GM10266 (cell line): ENCODE data around the gene CMIP.
A peak's percentile ranks its signal among the peaks of the same experiment; 100 is the strongest.

ENCODE experiments used
- DNase-seq: peaks from one replicate; pipeline ENCODE4 v3.0.0; 2012; ENCODE audit errors: extremely low spot score
- CTCF ChIP-seq: IDR thresholded peaks from 2 replicates; pipeline ENCODE4 v1.5.1; 2012; ENCODE audit warnings: mild to moderate bottlenecking, low read depth; ENCODE audit not compliant: control insufficient read depth, insufficient read depth; ENCODE audit errors: missing control alignments

Gene CMIP

DNA sequence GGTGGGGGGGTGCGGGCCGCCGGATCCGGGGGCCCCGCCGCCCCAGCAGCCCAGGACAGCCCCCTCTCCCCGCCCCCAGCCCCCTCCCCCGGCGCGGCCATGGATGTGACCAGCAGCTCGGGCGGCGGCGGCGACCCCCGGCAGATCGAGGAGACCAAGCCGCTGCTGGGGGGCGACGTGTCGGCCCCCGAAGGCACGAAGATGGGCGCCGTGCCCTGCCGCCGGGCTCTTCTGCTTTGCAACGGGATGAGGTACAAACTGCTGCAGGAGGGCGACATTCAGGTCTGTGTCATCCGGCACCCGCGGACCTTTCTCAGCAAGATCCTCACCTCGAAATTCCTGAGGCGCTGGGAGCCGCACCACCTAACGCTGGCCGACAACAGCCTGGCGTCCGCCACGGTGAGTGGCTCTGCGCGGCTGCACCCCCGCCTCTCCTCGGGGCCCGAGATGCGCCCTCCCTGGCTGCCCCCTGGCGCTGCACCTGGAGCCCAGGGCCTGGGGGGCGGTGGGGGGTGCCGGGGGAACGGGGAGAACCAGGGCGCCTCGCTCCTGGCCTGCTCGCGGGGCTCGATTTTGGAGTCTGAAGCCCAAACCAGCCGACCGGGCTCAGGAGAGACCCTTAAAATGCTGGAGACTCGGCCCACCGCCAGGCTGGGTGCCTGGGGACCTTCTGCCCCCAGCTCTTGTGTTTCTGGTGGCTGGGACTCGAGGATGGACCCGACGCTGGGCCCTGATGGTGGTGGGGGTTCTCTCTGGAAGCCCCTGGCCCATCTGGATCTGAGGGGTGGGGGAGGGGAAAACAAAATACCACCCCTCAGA, 744 bp downstream of the CMIP start:
- DNase-seq, result peak; percentile 72
- TF ChIP-seq CTCF, result peak; percentile 47

GRCh38 chr16:81445966-81446906, 1.6 kb downstream of the CMIP start:
- TF ChIP-seq CTCF, result no peak
- peak; percentile 48 for DNase-seq

DNA sequence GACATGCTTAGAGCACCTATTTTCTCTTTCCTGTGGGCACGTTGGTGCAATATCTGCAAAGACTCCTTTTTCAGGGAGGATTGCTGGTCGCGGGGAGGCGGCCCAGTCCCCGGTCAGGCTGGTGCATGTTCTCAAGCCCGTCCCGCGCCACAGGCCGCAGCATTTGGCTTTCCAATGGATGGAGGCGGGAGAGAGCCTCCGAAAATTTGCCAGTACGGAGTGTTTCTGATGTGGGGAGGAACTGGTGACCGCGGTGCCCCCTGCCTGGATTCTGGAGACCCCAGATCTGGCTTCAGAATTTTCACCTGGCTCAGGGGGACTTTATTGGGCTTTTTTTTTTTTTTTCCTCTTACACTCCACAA, 2.3 kb downstream of the CMIP start:
- no peak for DNase-seq
- TF ChIP-seq CTCF, result no peak

DNA sequence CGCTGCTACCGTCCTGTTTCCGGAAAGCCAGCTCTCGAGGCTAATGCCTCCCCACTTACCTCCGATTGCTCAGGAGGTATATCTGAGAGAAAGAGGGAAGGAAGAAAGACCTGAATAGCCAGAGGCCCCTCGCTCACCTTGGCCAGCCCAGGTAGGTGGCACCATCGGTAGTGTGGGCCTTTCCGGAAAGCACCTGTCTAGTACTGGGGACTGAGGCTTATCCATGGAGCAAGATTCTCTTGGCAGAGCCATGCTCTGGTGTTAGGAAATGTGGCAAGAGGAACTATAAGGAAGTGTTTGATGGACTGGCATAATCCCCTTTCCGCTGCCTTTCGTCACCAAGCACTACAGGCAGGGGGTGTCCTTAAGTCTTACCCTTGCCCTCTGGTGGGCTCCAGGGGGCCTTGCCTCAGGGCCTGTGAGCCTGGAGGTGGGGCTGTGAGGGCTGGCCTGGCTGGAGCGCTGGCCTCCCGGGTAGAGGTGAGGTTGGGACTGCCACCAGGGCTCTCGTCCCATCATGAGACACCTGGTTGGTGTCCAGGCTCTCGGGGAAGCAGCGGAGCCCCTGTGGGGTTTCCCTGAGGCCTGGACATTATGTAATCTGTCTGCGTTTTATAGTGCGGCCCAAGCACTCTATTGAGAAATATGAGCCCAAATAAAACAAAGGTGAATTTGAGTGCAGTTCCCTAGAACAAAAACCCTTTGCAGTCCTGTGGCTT, 2.9 kb downstream of the CMIP start:
- no peak for TF ChIP-seq CTCF
- no peak for DNase-seq

DNA sequence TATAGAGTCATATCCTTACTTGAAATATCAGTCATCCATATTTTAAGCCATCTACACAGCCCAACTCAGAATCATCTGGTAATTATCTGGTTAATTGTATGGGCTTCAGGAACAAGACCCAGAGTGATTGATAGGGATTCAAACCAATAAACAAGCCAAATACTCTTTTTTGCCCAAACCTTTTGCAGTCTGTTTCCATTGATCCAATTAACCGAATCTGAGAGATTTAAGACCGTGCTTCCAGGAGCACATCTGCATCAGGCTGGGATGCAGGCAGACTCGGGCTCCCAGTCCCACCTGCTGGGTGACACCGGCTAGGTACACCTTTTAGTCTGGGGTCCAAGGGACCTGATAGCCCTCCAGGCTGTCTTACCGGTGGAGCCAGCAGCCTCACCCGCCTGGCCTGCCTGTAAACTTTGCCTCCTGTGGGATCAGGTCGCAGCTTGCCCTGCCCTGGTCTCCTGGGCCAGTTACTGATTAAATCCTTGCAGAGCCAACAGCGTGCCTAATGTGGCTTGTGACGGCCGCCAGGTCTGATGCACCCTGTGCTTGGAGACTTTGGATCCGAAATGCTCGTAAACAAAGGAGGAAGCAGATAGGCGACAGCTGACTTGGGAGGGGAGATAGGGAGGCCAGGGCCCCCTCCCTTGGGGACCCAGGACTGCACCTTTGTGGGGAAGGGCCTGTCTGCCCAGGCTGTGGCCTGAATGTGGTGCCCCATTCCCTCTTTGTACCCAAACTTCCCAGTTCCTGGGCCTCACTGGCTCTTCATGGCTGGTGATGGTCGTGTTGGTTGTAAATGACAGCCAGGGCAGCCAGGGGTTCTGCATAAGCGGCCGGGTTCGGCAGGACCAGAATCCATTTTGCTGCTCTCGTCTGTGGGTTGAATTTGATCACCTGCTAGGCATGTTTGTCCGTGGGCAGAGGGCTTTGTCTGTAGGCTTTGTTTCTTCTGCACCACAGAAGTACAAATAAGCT, 3.8 kb downstream of the CMIP start:
- TF ChIP-seq CTCF, result no peak
- no peak for DNase-seq

- no peak for TF ChIP-seq CTCF
- no peak for DNase-seq
Observed at GRCh38 chr16:81449241-81449640, 4.6 kb downstream of the CMIP start.
